CD4-positive, alpha-beta T cell treated with Interleukin-1 beta for 1 hour (primary cell): ENCODE data around the gene NPFF.

ENCODE experiments used
- DNase-seq, 2 donors: peaks; one replicate each; pipeline ENCODE4 v3.0.0-alpha.2; 2020 to 2022

NPFF gene

DNA sequence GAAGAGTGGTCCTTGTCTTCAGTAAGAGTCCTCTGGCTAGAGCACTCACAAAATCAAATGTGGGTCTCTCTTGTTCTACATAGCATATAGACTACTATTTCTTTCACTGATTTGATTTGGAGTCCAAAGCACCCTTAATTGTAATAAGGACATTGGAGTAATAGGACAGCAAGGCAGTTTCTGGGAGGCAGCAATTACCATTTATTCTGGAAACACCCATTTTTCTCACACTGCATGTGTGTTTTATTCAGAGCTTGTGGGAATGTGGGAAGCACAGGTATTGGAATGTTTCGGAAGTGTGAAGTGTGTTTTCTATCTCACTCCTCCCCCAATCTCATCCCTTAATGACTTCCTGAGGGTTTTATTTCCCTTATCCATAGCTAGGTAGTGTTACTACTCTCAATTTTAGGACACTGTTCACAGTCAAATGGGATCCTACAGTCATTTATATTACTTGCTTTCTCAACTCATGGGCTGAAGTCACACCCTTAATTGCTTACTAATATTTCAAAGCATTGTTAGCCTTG, 35.2 kb downstream of the NPFF start:
- DNase-seq: no peak

GRCh38 chr12:53468282-53468681, 39.0 kb downstream of the NPFF start:
- DNase-seq: no peak

DNA sequence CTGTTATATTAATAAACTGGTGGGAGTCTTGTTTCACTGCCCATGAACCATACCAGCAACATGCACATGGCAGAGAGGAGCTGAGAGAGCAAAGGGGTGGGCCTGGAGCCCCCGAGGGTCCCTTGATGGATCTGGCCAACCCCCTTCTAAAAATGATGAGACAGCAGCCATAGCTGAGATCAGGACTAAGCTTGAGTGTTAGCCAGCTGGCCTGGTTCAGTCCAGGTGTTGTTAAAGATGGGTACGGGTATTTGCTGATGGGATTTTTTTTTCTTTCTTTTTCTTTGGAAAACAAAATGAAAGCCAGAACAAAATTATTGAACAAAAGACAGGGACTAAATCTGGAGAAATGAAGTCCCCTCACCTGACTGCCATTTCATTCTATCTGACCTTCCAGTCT, 39.4 kb downstream of the NPFF start:
- DNase-seq: no peak

DNA sequence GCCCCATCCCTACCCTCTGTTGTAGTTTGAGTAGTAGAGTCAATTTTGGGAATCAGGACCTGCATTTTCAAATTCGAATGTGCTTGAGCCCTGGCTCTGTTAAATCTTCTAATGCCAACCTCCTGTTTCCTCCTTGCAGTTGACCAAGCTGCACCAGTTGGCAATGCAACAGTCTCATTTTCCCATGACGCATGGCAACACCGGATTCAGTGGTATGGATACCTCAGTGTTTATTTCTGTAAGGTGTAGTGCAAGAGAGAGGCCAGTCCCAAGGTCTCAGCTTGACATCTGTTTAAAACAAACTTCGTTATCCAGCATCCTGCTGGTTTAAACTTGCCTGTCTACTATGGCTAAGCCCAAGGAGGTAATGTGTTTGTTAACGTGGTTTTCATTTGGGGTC, 40.2 kb downstream of the NPFF start:
- no peak for DNase-seq

DNA sequence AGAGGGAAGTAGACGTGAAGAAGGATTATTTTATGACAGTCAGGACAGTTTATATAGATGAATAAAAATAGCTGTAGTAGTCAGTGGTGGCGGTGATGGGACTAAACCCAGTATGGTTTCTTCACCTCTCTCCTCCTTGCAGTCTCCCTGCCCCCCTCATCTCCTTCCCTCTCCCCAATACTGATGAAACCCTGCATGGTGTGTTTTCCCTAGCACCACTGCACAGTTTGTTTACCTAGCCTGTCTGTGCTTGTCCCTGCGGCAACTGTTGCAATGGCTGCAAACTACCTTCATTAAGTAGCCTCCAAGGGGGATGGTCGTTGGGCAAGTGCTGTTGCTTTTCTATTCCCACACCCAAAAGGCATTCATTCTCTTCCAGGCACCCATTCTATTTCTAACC, 40.6 kb downstream of the NPFF start:
- DNase-seq: no peak

GRCh38 chr12:53465679-53466078, 41.6 kb downstream of the NPFF start:
- DNase-seq: no peak

DNA sequence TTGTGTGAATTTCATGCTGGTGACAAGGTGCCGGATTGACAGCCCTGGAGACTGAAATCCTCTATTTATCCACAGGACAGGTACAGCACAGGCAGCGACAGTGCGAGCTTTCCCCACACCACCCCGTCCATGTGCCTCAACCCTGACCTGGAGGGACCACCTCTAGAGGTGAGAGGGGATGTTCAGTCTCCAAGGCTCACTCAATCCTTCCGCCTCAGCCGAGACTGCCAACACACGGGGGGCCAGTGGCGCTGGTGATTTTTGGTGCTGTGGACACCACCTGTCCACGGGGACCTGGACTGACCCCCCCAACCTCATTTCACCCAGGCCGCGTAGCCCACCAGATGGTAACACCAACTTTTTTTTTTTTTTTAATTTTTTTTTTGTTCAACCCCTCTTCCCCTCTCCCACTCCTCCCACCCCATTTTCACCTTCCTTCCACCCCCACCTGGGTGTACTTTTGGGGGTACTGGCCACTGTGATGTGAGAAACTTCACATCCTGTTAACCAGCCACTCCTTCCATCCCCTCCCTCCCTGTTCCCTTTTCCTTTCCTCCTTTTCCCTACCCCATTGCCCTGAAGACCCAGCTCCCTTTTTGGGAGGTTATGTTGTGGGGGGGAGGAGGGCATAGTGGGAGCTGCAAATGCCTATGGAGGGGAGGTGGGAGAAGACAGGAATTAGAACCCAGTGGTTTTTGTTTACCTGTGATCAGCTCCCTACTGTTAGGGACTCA, 42.4 kb downstream of the NPFF start:
- DNase-seq: no peak

DNA sequence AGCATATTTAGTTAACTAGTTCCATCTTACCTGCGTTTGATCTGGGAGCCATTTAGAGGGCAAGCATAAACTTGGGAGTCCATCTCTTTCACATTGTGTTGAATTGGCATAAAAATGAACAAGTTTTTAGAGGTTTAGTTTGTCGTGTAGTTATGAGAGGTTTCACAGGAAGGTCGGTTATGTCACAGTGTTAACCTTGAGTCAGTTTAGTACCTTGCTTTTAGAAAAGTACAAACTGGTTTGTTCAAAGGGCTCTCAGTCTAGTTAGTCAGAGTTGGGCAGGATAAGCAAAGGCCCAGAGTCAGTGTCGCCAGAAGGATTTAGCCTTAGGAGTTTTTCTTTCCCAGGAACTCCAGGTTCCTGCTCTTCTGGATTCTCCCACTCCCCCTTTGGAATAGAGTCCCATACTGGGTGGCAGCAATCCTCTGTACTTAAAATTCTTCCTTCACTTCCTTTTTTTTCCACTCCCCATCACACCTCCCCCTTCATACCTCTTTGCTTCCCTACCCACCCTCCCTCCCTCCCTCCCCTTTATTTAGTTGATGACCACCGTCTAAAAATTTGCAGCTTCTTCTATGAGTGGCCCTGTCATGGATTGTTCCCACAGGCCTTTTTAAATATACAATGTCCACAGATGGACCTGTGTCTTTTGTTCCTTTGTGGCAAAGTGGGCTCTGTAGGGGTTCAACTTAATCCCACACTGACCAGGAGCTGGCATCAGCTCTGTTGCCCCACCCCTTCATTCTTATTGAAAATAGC, 43.3 kb downstream of the NPFF start:
- DNase-seq: no peak

- no peak for DNase-seq
Observed at GRCh38 chr12:53462935-53463334, 44.3 kb downstream of the NPFF start.

- DNase-seq: no peak
Observed at GRCh38 chr12:53461591-53461990, 45.7 kb downstream of the NPFF start.

- no peak for DNase-seq
Observed at GRCh38 chr12:53461059-53461458, 46.2 kb downstream of the NPFF start.

DNA sequence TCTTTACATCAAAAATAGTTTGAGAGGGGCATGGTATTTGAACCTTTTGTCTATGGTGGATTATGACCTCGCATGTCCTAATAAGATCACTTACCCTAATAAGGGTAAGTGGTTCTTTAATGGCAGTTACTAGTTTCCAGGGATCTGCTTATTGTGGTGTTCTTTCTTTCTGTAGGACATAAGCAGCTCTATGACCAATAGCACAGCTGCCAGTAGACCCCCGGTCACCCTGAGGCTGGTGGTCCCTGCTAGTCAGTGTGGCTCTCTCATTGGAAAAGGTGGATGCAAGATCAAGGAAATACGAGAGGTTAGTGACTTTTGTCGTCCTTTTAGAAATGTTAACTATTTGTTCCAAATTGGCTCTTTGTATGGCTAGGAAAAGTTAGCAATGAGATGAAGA, 48.2 kb downstream of the NPFF start:
- DNase-seq: no peak
